GM18867 (cell line): ENCODE results near the gene ARNT2.
"Not testable (repeated sequence)": the region's sequence is repeated elsewhere in the genome, so short reads cannot be mapped to it uniquely, and the experiment has no call there.

Experiments
- ATAC-seq: cut with Tn5 transposase; IDR thresholded peaks from one replicate; pipeline ENCODE4 v1.9.1; 2021; ENCODE audit warnings: mild to moderate bottlenecking, moderate library complexity; ENCODE audit not compliant: unreplicated experiment

Gene ARNT2

GRCh38 chr15:80641384-80641783 is 237.2 kb downstream of the ARNT2 start:
- ATAC-seq: no peak

GRCh38 chr15:80643431-80643951 is 239.3 kb downstream of the ARNT2 start:
- ATAC-seq: no peak

- ATAC-seq: no peak
Measured at GRCh38 chr15:80645494-80646065, 241.4 kb downstream of the ARNT2 start.

GRCh38 chr15:80647424-80647823 is 243.2 kb downstream of the ARNT2 start:
- not testable (repeated sequence) for ATAC-seq
